GM18907 (cell line): ENCODE data around the gene C4BPA.

ENCODE experiments used
- ATAC-seq: cut with Tn5 transposase; IDR thresholded peaks from one replicate; pipeline ENCODE4 v1.9.1; 2021; ENCODE audit warnings: mild to moderate bottlenecking, moderate library complexity; ENCODE audit not compliant: unreplicated experiment

C4BPA gene

GRCh38 chr1:207077012-207077411, 27.0 kb upstream of the C4BPA start:
- ATAC-seq, result no peak

- no peak for ATAC-seq
Measured at GRCh38 chr1:207077470-207078377, 26.3 kb upstream of the C4BPA start.

- ATAC-seq, result no peak
Measured at GRCh38 chr1:207078578-207079132, 25.4 kb upstream of the C4BPA start.

GRCh38 chr1:207079706-207080241, 24.3 kb upstream of the C4BPA start:
- ATAC-seq, result no peak

- no peak for ATAC-seq
Measured at GRCh38 chr1:207081088-207081487, 22.9 kb upstream of the C4BPA start.

GRCh38 chr1:207081806-207082205, 22.2 kb upstream of the C4BPA start:
- ATAC-seq, result no peak

- no peak for ATAC-seq
Measured at GRCh38 chr1:207084232-207084631, 19.8 kb upstream of the C4BPA start.

- peak; percentile 80 for ATAC-seq
Measured at GRCh38 chr1:207084701-207085180, 19.3 kb upstream of the C4BPA start.

- no peak for ATAC-seq
Measured at GRCh38 chr1:207085887-207086286, 18.1 kb upstream of the C4BPA start.

GRCh38 chr1:207088161-207088560, 15.9 kb upstream of the C4BPA start:
- no peak for ATAC-seq

GRCh38 chr1:207088701-207089626, 15.1 kb upstream of the C4BPA start, which contains the start of gene C4BPB:
Gene C4BPB, plus strand, starts transcription at chr1:207088860. Its CDS starts 672 bp downstream, at chr1:207089532.
- ATAC-seq, result no peak

- ATAC-seq, result no peak
Measured at GRCh38 chr1:207089627-207090355, 14.2 kb upstream of the C4BPA start.

GRCh38 chr1:207091200-207091908, 12.7 kb upstream of the C4BPA start:
- no peak for ATAC-seq

- ATAC-seq, result no peak
Measured at GRCh38 chr1:207093944-207094343, 10.1 kb upstream of the C4BPA start.

GRCh38 chr1:207097871-207098324, 6.1 kb upstream of the C4BPA start:
- ATAC-seq, result peak; percentile 79

GRCh38 chr1:207101720-207102119, 2.3 kb upstream of the C4BPA start:
- ATAC-seq, result no peak

GRCh38 chr1:207102146-207102545, 1.9 kb upstream of the C4BPA start:
- no peak for ATAC-seq

- no peak for ATAC-seq
Measured at GRCh38 chr1:207102659-207103058, 1.4 kb upstream of the C4BPA start.

- ATAC-seq, result no peak
Measured at GRCh38 chr1:207109004-207109403, 5.0 kb downstream of the C4BPA start.
